H1 (cell line): ENCODE results near the gene BCL2L13. TPM values are rescaled to one million over a fixed set of nuclear protein-coding genes. Genes with fewer than 3 reads are reported as not detected.

Source experiments
- CHD7 ChIP-seq: fragments of 300-600 bp; sonication (generic); IDR thresholded peaks from 2 replicates; pipeline ENCODE4 v1.7.1; 2012; ENCODE audit warnings: low read length, moderate library complexity, mild to moderate bottlenecking, inconsistent platforms; ENCODE audit not compliant: insufficient replicate concordance
- CREB1 ChIP-seq: IDR thresholded peaks from 2 replicates; pipeline ENCODE4 v1.6.1; 2012; ENCODE audit warnings: inconsistent platforms
- GTF2F1 ChIP-seq: IDR thresholded peaks from 2 replicates; pipeline ENCODE4 v1.6.1; 2012; ENCODE audit warnings: low read depth, low read length, improper control_type of control experiment, borderline replicate concordance
- MAX ChIP-seq: IDR thresholded peaks from 2 replicates; pipeline ENCODE4 v1.6.1; 2012; ENCODE audit warnings: inconsistent platforms
- POLR2AphosphoS5 ChIP-seq: IDR thresholded peaks from 2 replicates; pipeline ENCODE4 v1.6.1; 2011; ENCODE audit warnings: low read depth, low read length
- TAF1 ChIP-seq: IDR thresholded peaks from 2 replicates; pipeline ENCODE4 v1.6.1; 2011; ENCODE audit warnings: mild to moderate bottlenecking, low read depth, low read length
- TEAD4 ChIP-seq: IDR thresholded peaks from 2 replicates; pipeline ENCODE4 v1.6.1; 2012; ENCODE audit warnings: low read depth, low read length, inconsistent platforms, mixed read lengths
- polyA plus RNA-seq, 7 experiments: library from polyadenylated mRNA; depleted of rRNA in 3 of 7; stranded (reverse) in 5 of 7; unstranded in 2 of 7; fragments of >200 nt in 5 of 7; fragments of 200-250 nt in 2 of 7; gene quantifications; 1 replicate in 5 of 7; 2 replicates in 1 of 7; 4 replicates in 1 of 7; pipeline versions ENCODE4 v1.2.1 to v1.2.3, GENCODE V29; 2011 to 2013; ENCODE audit warnings: missing spikeins in 2 of 7, mixed read lengths in 2 of 7
- total RNA-seq: library from RNA; stranded (reverse); fragmentation: NEBNext Ultra II Directional; extraction: Animal tissue kit (Norgen Biotek cat#: 25700); gene quantifications from 2 replicates; pipeline ENCODE4 v1.2.1, GENCODE V29; 2021

Gene BCL2L13
- total and polyA plus RNA-seq, 2 of the 8 experiments (the other 6 are each of a cell fraction or from before 2014, with no cell fraction given) = 20.7 to 35.0 TPM

GRCh38 chr22:17665248-17665647 is 26.7 kb downstream of the BCL2L13 start (continued):
- TF ChIP-seq TEAD4 (no peak), GTF2F1 (no peak), CHD7 (no peak), TAF1 (no peak), MAX (no peak), CREB1 (no peak), POLR2AphosphoS5 (no peak)
